Uterus (tissue), 2 donors: ENCODE data around the gene PGGHG.
"Not testable (repeated sequence)": the region's sequence is repeated elsewhere in the genome, so short reads cannot be mapped to it uniquely, and the experiment has no call there.

Source experiments
- POLR2A ChIP-seq, 2 donors: fragments of 450-650 bp; IDR thresholded peaks; one replicate each; pipeline ENCODE4 v1.6.1; 2016; ENCODE audit warnings: antibody characterized with exemption in 2 of 2, mild to moderate bottlenecking in 1 of 2, moderate library complexity in 1 of 2
- TF ChIP-seq, protein P1 (sequence below), 4 experiments: fragments of 200-600 bp in 2 of 4; fragments of 450-650 bp in 2 of 4; sonication (generic) in 2 of 4; IDR thresholded peaks; one replicate each; pipeline ENCODE4 v1.5.1; 2016 to 2019; ENCODE audit warnings: antibody characterized with exemption in 4 of 4, mild to moderate bottlenecking in 2 of 4, moderate library complexity in 1 of 4

DNA sequence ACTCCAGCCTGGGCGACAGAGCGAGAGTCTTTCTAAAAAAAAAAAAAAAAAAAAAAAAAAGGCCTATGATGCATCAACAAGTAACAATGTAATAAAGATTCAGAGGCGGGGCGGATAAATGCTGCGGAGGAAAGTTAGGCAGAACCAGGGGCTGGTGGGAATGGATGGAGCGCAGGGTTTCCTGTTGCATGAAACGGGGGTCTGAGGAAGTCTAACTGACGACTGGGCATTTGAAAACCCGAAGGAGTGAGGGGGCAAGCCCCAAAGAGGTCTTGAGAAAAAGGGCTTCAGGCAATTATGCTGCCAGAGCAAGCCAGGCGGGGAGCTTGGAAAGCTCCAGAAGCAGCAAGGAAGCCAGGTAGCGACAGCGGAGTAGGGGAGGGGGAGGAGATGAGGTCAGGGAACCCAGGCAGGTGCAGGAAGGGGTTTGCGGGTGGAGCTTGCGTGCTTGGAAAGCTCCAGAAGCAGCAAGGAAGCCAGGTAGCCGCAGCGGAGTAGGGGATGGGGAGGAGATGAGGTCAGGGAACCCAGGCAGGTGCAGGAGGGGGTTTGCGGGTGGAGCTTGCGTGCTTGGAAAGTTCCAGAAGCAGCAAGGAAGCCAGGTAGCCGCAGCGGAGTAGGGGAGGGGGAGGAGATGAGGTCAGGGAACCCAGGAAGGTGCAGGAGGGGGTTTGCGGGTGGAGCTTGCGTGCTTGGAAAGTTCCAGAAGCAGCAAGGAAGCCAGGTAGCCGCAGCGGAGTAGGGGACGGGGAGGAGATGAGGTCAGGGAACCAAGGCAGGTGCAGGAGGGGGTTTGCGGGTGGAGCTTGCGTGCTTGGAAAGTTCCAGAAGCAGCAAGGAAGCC is 1.7 kb upstream of the PGGHG start:
- TF ChIP-seq, protein P1, sequence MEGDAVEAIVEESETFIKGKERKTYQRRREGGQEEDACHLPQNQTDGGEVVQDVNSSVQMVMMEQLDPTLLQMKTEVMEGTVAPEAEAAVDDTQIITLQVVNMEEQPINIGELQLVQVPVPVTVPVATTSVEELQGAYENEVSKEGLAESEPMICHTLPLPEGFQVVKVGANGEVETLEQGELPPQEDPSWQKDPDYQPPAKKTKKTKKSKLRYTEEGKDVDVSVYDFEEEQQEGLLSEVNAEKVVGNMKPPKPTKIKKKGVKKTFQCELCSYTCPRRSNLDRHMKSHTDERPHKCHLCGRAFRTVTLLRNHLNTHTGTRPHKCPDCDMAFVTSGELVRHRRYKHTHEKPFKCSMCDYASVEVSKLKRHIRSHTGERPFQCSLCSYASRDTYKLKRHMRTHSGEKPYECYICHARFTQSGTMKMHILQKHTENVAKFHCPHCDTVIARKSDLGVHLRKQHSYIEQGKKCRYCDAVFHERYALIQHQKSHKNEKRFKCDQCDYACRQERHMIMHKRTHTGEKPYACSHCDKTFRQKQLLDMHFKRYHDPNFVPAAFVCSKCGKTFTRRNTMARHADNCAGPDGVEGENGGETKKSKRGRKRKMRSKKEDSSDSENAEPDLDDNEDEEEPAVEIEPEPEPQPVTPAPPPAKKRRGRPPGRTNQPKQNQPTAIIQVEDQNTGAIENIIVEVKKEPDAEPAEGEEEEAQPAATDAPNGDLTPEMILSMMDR (IDR thresholded peaks at IDR 0.05) = not testable (repeated sequence)
- TF ChIP-seq POLR2A (IDR thresholded peaks at IDR 0.05) = not testable (repeated sequence)
